Activated T-helper 1 cell treated with anti-CD3 and anti-CD28 coated beads, Interleukin-12 subunit alpha, Interleukin-12 subunit beta, Interleukin-2, Interleukin-4 antibody, amounts not matched to agents 30 ng/mL and 10 ng/mL and 1 ng/mL, durations not matched to agents 14 hours and 24 hours and 36 hours (primary cell): ENCODE data around the gene WDFY2. TPM values are rescaled to one million over a fixed set of nuclear protein-coding genes. Genes with fewer than 3 reads are reported as not detected.

Experiments
- DNase-seq: peaks from one replicate; pipeline ENCODE4 v3.0.0; 2021; ENCODE audit warnings: low spot score
- H3K27ac Mint-ChIP-seq: one replicate; pipeline ENCODE4 v1.8.0; 2021; ENCODE audit warnings: mild to moderate bottlenecking, mixed read lengths
- H3K27me3 Mint-ChIP-seq: one replicate; pipeline ENCODE4 v1.8.0; 2022; ENCODE audit warnings: mild to moderate bottlenecking, moderate library complexity, mixed read lengths; ENCODE audit not compliant: insufficient read depth
- H3K36me3 Mint-ChIP-seq: one replicate; pipeline ENCODE4 v1.8.0; 2021; ENCODE audit warnings: low read depth, mixed read lengths
- H3K4me1 Mint-ChIP-seq: one replicate; pipeline ENCODE4 v1.8.0; 2021; ENCODE audit warnings: low read depth, mixed read lengths
- H3K4me3 Mint-ChIP-seq: one replicate; pipeline ENCODE4 v1.8.0; 2021; ENCODE audit warnings: mild to moderate bottlenecking, moderate library complexity, mixed read lengths
- H3K9me3 Mint-ChIP-seq: one replicate; pipeline ENCODE4 v1.8.0; 2021; ENCODE audit warnings: mixed read lengths
- intact Hi-C: fragments of 100-400 bp; cut with micrococcal nuclease; formaldehyde crosslinking; loops from one replicate; pipeline ENCODE4 v1.15.1; 2024
- total RNA-seq: library from RNA; stranded (reverse); gene quantifications from 2 replicates; pipeline ENCODE4 v1.2.3, GENCODE V29; 2022

The WDFY2 gene
- total RNA-seq, 1 donor from 2014 or later, result 7.5 TPM

DNA sequence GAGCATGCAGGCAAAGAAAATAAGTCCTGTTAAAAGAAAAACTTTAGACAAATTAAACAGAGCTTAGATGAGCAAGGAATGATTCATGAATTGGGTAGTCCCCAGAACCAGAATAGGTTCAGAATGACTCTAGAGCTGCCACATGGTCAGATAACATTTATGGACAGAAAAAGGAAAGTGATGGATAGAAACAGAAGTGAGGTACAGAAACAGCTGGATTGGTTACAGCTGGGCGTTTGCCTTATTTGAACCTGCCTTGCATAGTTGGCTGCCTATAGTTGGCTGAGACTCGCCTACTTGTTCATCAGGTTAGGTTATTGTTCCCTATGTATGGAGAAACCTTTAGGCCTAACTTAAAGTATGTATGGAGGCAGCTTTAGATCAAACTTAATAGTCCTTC lies 35.4 kb downstream of the WDFY2 start:
- H3K27ac Mint-ChIP-seq, result no peak overlapping the region
- no peak overlapping the region for H3K4me3 Mint-ChIP-seq
- no peak for DNase-seq
- intact Hi-C loops, result loop anchor here (10.0 kb wide), 1 partner anchor 145 kb away; no protein-coding TSS in a partner anchor
- H3K9me3 Mint-ChIP-seq, result no peaks in the 10 kb centered on the region
- H3K36me3 Mint-ChIP-seq, result peaks cover 2% of the 10 kb centered on the region
- H3K4me1 Mint-ChIP-seq, result peaks cover 31% of the 10 kb centered on the region
- no peaks in the 10 kb centered on the region for H3K27me3 Mint-ChIP-seq

GRCh38 chr13:51620165-51620983 lies 36.1 kb downstream of the WDFY2 start:
- Mint-ChIP-seq H3K4me3 (no peak overlapping the region), H3K27ac (no peak overlapping the region), H3K9me3 (no peaks in the 10 kb centered on the region), H3K27me3 (no peaks in the 10 kb centered on the region), H3K36me3 (peaks cover 2% of the 10 kb centered on the region), H3K4me1 (peaks cover 30% of the 10 kb centered on the region)
- DNase-seq, result no peak
- intact Hi-C loops, result no loop called here

GRCh38 chr13:51621602-51622001 lies 37.3 kb downstream of the WDFY2 start:
- H3K4me1 Mint-ChIP-seq, result peaks cover 30% of the 10 kb centered on the region
- no peak for DNase-seq
- H3K27me3 Mint-ChIP-seq, result no peaks in the 10 kb centered on the region
- no peaks in the 10 kb centered on the region for H3K9me3 Mint-ChIP-seq
- intact Hi-C loops, result no loop called here
- peaks cover 2% of the 10 kb centered on the region for H3K36me3 Mint-ChIP-seq
- H3K27ac Mint-ChIP-seq, result no peak overlapping the region
- no peak overlapping the region for H3K4me3 Mint-ChIP-seq

DNA sequence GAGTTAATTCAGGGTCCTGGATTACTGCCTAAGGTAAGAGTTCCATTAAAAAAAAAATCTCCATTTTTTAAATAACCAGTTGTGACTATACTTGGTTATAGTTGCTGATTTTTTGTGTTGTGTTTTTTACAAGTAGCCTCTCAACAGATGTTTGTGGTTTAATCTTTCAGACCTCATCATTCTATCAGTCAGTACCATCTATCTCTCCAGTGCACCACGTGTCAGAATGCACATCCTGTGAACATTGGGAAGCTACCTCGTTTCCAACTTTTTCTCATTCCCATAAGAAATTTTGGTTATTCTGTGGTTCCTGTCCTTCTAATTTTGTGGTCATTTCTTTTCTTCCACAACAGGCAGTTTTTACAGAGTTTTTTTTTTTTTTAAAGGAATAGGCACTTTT lies 39.2 kb downstream of the WDFY2 start:
- Mint-ChIP-seq H3K36me3 (no peaks in the 10 kb centered on the region), H3K27ac (no peak overlapping the region), H3K4me1 (peaks cover 30% of the 10 kb centered on the region), H3K27me3 (no peaks in the 10 kb centered on the region), H3K9me3 (no peaks in the 10 kb centered on the region), H3K4me3 (no peak overlapping the region)
- DNase-seq, result no peak
- intact Hi-C loops, result no loop called here

- no peak for DNase-seq
- intact Hi-C loops, result no loop called here
- Mint-ChIP-seq H3K9me3 (no peaks in the 10 kb centered on the region), H3K27ac (no peak overlapping the region), H3K4me3 (no peak overlapping the region), H3K4me1 (peaks cover 27% of the 10 kb centered on the region), H3K27me3 (no peaks in the 10 kb centered on the region), H3K36me3 (no peaks in the 10 kb centered on the region)
These were observed 39.9 kb downstream of the WDFY2 start for GRCh38 chr13:51624207-51624606.

- Mint-ChIP-seq H3K4me1 (peaks cover 24% of the 10 kb centered on the region), H3K27ac (no peak overlapping the region), H3K9me3 (no peaks in the 10 kb centered on the region), H3K4me3 (no peak overlapping the region), H3K27me3 (no peaks in the 10 kb centered on the region), H3K36me3 (no peaks in the 10 kb centered on the region)
- intact Hi-C loops, result no loop called here
- DNase-seq, result no peak
These were observed 40.6 kb downstream of the WDFY2 start for GRCh38 chr13:51624695-51625345.

DNA sequence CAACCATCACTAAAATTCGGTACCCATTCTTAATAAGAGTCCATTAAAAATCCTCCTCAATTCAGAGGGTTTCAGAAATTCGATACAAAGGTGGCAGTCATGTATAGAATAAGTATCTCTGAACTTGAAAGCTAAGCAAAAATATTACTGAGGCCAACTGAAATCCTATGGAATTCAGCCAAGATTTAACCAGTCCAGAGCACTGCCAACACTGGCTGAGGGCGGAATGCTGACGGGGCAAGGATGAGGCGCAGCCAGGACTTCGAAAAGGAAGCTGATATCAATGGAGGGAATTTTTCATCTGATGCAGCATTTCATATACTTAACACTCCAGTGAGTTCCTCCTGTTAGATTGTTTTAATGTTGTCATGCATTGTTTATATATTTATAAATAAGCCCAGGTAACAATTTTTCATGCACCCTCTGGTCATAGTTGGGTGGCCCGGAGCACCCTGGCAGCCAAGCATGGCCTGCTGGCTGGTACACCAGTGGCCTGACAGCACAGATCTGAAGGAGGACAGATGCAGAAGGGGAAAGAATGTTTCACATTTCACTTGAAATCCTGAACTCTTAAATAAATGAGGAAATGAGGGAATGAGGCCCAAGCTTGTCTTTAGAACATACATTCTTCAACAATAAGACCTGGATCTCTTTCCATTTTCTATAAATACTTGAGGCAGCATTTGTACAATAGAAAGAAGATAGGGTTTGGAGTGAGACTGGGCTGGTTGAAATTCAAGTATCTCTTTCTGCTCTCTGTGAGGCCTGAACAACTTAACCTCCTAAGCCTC lies 41.5 kb downstream of the WDFY2 start:
- H3K27me3 Mint-ChIP-seq, result no peaks in the 10 kb centered on the region
- H3K36me3 Mint-ChIP-seq, result no peaks in the 10 kb centered on the region
- H3K9me3 Mint-ChIP-seq, result no peaks in the 10 kb centered on the region
- no peak overlapping the region for H3K27ac Mint-ChIP-seq
- intact Hi-C loops, result no loop called here
- H3K4me3 Mint-ChIP-seq, result no peak overlapping the region
- DNase-seq, result no peak
- H3K4me1 Mint-ChIP-seq, result peaks cover 29% of the 10 kb centered on the region

- Mint-ChIP-seq H3K36me3 (no peaks in the 10 kb centered on the region), H3K9me3 (no peaks in the 10 kb centered on the region), H3K4me3 (no peak overlapping the region), H3K27me3 (no peaks in the 10 kb centered on the region), H3K27ac (no peak overlapping the region), H3K4me1 (peaks cover 29% of the 10 kb centered on the region)
- no peak for DNase-seq
- intact Hi-C loops, result no loop called here
These were observed 42.5 kb downstream of the WDFY2 start for GRCh38 chr13:51626749-51627148.

DNA sequence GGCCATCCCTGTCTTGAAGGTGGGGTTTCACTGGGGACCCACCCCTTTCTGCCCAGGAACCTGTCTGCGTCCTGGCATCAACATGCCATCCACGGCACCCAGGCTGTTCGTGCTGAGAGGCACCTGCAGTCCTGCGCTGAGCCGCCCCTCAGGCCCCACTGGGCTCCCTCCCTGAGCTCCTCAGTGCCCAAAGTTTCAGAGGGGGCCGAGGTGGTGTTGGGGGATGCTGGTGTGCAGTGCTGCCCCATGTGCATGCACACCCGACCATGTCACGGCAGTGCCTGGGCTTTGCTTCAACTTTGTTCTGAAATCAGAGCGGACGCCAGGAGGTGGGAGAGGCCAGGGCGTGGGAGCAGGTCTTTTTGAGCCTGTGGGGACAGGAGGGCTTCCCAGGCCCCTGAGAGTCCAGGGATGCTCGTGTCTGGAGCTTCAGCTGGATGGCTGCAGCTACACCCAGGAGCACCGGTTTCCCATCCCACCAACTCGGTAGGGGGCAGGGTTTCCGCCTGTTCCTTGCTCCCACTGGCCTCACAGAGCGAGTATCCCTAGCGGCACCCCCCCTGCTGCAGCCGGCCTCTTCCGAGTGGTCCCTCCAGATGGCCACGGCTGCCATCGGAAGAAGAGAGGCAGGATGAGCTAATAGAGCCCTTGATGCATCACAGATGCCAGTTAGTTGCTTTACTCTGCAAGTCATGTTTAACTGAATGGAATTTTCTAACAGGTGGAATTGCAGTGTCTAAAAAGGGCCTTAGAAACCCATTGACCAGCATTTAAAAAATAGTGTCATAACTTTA lies 44.0 kb downstream of the WDFY2 start:
- no peaks in the 10 kb centered on the region for H3K36me3 Mint-ChIP-seq
- H3K27me3 Mint-ChIP-seq, result no peaks in the 10 kb centered on the region
- no peak overlapping the region for H3K4me3 Mint-ChIP-seq
- H3K27ac Mint-ChIP-seq, result no peak overlapping the region
- no peaks in the 10 kb centered on the region for H3K9me3 Mint-ChIP-seq
- peaks cover 33% of the 10 kb centered on the region for H3K4me1 Mint-ChIP-seq
- intact Hi-C loops, result no loop called here
- no peak for DNase-seq

DNA sequence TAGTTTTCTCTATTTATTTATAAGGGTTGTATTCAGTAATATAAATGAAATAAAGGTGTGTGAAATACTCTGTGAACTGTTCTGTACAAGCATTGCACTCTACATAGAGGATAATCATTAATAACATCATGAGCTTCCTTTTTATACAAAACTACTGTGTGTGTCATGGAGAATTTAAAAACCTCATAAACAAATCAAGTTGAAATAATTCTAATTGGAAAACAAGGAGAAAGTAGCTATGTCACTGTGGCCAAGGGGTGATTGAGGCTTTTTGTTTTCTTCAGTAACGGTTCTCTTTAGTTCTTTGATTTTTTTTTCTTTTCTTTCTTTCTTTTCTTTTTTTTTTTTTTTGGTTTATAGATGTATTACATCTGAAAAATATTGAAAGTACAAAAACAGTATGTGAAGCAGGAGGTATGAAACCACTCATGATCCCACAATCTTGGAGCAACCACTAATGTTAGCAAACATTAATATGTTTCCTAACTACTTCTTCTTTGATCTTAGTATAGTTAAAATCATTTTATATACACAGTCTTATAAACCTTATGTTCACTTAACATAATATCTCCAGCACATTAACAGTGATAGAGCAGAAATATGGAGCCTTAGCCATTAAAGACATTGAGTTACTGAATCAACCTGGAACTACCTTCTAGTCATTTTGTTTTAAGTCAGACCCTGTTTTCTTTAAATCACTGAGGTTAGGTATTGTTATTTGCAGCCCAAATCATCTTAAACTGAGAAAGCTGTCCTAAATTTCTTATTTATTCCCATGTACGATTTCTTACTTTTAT lies 45.4 kb downstream of the WDFY2 start:
- Mint-ChIP-seq H3K36me3 (peaks cover 1% of the 10 kb centered on the region), H3K4me1 (peaks cover 23% of the 10 kb centered on the region), H3K27ac (no peak overlapping the region), H3K27me3 (no peaks in the 10 kb centered on the region), H3K9me3 (no peaks in the 10 kb centered on the region), H3K4me3 (no peak overlapping the region)
- intact Hi-C loops, result no loop called here
- DNase-seq, result no peak

DNA sequence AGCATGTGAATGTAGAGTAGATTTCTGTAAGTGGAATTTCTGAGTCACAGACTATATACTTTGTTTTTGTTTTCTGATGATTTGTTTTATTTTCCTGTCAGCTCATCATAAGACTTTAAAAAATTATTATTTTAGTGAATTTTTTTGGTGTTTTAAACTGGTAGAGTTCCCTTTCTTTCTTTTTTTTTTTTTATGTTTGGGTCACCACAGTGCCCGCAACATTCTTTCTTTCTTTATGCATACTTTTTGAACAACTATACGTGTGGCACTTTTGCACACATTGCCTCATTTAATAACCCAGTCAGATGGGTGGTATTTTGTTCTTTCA lies 46.0 kb downstream of the WDFY2 start:
- Mint-ChIP-seq H3K4me1 (peaks cover 27% of the 10 kb centered on the region), H3K36me3 (peaks cover 1% of the 10 kb centered on the region), H3K4me3 (no peak overlapping the region), H3K27me3 (no peaks in the 10 kb centered on the region), H3K27ac (no peak overlapping the region), H3K9me3 (no peaks in the 10 kb centered on the region)
- intact Hi-C loops, result no loop called here
- DNase-seq, result no peak
